ENCODE measurements around the gene LAMA5.

The LAMA5 gene

DNA sequence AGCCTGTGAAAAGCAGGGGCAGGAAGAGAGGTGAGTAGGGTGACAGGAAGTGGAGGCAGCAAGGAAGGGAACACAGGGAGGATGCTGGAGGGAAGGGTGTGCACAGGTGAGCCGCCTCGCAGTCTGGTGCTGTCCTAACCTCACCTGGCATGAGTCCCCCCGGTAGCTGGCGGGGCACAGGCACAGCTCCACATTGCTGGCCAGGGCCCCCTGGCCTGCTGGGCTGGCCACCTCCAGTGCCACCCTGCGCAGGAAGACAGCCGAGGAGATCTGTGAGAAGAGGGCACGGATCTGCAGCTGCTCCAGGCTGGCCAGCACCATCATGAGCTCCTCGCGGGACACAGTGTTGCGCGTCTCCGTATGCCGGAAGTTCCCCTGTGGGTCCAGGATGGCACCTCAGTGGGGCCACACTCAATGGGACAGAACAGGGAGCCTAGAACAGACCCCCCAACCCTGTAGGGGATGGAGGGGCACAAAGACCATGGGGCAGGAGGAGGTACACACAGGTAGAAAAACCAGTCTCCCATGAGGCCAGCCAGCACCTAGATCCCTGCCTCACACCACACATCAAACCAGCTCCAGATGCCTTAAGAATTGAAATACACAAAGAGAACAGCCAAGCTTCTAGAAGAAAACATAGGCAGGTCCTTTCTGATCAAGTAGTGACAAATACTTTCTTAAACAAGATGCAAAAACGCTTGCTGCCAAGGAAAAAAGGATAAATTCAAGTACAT, 41.8 kb downstream of the LAMA5 start:
- DNase-seq: no peak
- in situ Hi-C loops (cut with MboI; ENCODE audit: low pct_unique_long_range_greater_than_20kb, low sequenced_read_pairs): no loop called here

DNA sequence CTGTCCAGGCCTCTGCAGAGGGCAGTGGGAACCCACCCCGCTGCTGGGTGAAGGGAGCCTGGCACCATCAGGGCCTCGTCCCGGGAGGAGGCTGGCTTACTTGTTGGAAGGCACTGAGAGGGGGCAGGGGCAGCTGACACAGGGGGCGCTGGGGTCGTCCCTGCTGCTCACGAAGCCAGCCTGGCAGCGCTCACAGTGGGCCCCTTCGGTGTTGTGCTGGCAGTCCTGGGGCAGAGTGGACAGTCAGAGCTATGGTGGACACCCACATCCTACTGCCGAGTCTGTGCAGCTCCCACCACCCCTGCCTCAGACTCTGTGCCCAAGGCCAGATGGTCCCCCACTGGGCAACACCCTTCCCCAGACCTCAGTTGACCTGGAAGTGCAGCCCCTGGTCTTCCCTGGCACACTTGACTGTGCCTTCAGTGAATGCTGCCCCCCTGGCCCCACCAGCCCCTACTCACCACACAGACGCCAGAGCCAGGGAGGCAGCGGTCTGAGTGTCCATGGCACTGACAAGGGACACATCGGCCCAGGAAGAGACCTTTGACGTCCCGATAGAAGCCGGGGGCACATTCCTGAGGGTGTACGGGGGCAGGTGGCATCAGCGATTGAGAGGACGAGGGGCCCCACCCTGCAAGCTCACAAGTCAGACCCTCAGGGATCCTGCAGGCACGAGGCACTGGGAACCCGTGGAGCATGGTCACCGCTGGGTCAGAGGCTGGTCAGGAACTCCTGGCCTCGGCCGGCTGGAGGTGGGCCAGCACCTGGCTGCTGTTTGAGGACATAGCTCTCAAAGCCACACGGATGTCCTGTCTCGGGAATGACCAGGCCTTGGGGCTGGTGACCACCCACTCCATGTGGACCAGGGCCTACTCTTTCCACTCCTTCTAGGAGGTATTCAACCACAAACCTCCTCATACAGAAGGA, 42.9 kb downstream of the LAMA5 start:
- in situ Hi-C loops (cut with MboI; ENCODE audit: low pct_unique_long_range_greater_than_20kb, low sequenced_read_pairs): no loop called here
- no peak for DNase-seq

DNA sequence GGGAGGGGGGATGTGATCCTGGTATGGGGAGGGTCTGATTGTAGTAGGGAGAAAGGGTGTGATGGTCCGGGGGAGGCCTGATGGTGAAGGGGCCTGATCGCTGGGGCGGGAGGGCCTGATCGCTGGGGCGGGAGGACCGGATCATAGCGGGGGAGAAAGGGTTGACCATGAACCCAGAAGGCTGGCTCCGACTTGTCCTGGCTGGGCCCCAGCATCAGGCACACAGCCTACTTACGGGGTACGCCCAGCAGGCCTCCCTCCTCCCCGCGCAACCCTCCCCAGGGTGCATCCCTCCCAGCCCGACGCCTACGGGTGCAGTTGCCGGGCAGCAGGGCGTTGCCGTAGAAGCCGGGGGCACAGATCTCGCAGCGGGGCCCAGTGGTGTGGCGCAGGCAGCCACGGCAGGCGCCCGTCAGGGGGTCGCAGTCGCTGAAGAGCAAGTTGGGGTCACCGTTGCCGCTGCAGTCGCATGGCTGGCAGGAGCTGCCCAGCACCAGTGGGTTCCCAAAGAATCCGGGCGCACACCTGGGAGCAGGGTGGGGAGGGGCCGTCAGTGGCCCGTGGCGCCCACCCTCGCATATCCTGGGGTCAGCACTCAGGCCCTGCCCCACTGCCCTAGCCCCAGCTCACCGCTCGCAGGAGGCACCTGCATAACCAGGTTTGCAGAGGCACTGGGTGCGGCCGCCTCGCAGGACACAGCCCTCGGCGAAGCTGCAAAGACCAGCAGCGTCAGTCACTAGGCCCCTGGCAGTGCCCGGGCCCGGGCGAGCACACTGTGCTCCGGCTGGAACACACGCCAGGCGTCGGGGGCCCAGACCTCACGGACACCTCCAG, 43.7 kb downstream of the LAMA5 start:
- in situ Hi-C loops (cut with MboI; ENCODE audit: low pct_unique_long_range_greater_than_20kb, low sequenced_read_pairs): no loop called here
- no peak for DNase-seq

DNA sequence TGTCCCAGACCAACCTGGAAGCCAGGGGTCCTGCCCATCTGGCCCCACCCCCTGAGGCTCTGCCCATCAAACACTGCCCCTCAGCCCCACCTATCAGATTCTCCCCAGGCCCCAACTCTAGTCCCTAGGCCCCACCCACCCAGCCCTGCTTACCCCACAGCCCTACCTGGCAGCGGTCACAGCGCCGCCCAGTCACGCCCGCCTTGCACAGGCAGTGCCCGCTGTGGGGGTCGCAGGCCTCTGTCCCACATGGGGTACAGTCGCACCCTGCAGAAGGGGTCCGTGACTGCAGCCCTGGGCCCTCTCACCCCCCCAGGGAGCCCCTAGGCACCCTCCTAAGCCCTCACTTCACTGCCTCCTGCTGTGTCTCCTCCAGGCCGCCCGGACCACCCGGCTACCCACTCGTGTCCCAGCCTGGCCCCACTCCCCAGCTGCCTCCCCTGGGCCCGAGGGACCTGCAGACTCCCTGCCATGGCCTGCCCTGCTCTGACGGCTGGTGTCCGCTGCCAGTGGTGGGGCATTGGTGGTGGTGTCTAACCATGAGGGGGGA, 44.5 kb downstream of the LAMA5 start:
- no peak for DNase-seq
- in situ Hi-C loops (cut with MboI; ENCODE audit: low pct_unique_long_range_greater_than_20kb, low sequenced_read_pairs): no loop called here

DNA sequence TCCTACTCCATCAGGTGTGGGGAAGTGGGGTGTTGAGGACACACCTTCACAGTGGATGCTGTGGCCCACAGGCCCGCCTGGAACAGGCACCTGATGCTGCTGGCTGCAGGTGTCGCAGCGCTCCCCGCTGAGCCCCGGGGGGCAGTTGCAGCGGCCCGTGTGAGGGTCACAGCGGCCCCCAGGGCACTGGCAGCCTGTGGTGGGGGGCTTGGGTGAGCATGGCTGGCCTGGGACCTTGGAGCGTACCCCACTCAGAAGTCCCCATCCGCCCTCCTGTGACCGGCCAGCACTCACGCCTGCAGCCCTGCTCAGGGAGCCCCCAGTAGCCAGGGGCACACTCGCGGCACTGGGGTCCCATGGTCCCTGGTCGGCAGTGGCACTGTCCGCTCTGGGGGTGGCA, 45.1 kb downstream of the LAMA5 start:
- in situ Hi-C loops (cut with MboI; ENCODE audit: low pct_unique_long_range_greater_than_20kb, low sequenced_read_pairs): no loop called here
- DNase-seq: no peak

DNA sequence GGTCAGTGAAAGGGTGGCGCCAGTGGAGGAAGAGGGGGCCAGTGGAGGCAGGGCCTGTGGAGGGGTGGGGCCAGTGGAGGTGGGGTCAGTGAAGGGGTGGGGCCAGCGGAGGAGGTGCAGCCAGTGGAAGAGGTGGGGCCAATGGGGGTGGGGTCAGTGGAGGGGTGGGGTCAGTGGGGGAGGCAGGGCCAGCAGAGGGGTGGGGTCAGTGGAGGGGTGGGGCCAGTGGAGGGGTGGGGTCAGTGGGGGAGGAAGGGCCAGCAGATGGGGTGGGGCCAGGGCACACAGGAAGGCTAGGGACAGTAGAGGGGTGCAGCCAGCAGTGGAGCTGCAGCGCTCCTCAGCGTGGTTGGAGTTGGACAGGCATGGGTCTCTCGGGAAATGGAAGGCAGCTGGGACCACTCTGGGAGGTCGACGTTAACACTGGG, 45.6 kb downstream of the LAMA5 start:
- no peak for DNase-seq
- in situ Hi-C loops (cut with MboI; ENCODE audit: low pct_unique_long_range_greater_than_20kb, low sequenced_read_pairs): no loop called here

DNA sequence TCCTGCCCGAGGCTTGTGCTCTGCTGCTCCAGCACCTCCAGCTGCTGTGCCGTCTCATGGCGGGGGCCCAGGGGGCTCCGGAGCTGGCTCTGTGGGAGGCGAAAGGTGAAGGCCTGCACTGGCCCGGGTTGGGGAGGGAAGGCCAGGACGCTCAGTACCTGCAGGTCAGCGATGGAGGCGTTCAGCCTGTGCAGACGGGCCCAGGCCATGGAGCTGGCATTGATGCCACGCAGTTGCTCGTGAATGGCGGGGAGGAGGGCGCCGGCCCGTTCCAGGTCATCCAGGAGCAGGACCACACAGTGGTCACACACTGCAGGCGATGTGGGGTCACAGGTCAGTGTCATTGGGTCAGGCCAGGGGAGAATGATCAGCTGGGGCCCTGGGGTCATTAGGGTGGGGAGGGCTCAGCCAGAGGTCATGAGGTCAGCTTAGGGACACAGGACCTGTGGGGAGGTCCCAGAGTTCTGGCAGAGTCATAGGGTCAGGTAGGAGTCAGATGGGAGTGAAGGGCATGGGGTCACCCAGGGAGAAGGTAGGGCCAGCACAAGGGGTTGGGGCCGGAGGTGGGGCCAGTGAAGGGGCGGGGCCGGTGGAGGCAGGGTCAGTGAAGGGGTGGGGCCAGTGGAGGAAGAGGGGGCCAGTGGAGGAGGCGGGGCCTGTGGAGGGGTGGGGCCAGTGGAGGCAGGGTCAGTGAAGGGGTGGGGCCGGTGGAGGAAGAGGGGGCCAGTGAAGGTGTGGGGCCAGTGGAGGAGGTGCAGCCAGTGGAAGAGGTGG, 46.3 kb downstream of the LAMA5 start:
- DNase-seq: no peak
- in situ Hi-C loops (cut with MboI; ENCODE audit: low pct_unique_long_range_greater_than_20kb, low sequenced_read_pairs): no loop called here

DNA sequence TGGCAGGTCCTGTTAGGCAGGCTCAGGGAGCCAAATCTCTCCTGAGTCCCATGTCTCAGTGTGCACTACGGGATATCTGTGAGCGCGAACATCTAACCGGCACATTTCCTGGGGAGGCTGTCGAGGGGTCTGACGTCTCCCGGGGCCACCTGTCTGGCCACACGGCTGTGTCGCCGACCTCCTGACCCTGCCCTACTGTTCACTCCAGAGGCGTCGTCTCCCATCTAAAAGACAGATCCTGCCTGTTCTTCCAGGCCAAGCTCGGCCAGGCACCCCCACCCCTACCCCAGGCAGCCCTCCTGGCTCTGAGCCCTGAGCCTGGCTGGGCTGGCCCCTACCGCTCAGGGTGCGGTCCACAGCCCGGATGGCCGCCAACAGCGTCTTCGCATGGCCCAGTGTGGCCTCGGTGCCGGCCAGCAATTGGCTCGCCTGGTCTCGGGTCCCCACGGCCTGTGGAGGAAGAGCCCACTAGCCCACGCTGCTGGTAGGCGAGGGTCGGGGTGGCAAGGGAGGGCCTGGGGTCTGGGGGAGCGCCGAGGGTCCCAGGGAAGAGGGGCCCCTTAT, 47.7 kb downstream of the LAMA5 start:
- in situ Hi-C loops (cut with MboI; ENCODE audit: low pct_unique_long_range_greater_than_20kb, low sequenced_read_pairs): no loop called here
- DNase-seq: no peak

DNA sequence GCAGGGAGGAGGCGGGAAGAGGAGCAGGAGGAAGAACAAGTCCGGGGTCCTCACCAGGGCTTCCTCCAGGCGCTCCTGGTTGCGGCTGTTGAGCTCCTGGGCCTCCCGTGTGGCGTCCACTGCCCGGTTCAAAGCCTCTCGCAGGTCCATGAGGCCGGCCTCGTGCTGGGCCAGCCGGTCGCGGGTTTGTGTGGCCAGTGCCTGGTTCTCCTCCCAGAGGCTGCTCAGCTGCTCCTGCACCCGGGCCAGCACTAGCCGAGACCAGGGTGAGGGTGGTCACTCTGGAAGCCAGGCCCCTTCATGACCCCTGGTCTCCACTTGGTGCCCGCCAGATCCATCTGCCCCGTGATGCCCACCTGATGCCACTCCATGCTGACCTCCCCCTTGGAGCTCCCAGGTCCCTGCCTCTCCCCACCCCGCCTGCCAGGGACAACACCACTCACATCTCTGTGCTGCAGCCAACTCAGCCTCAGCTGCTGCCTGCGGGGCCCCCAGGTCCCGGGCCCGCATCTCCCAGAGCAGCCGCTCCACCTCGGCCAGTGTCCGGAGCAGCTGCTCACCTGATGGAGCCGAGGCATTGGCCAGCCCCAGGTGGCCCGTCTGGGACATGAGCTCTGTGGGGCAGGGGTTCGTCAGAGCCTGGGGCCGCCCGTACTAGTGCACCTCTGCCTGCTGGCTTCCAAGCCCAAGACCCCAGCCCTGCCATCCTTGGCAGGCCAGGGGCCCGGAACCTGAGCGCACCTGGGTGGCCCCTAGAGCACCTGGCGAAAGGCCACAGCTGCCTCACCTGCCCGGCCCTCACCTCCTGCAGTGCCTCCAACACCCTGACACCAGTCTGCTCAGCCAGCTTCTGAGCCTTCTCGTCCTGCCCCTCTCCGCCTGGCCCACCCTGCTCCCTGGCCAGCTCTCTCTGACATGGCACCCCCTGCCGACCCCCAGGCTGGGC, 48.4 kb downstream of the LAMA5 start:
- DNase-seq: no peak
- in situ Hi-C loops (cut with MboI; ENCODE audit: low pct_unique_long_range_greater_than_20kb, low sequenced_read_pairs): no loop called here

DNA sequence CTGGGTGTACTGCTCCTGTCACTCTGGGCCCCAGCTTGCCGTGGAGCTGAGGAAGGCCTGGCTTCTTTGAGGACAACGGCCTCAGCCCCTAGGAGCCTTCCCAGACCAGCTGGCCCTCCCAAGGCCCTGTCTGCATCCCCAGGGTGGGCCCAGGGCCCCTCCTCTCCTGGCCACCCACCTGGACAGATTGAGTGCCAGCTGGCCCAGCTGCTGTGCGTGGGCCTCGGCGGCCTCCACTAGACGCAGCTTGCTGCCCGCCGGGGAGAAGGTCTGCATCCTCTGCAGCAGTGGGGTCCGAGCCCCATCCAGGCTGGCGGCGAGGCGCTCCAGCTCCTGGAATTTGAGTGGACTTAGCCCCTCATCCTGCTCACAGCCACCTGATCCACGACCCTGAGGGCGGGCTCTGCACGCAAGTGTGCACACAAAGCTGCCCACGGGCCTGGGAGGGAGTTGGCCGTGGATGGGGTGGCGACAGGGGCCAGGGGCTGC, 49.9 kb downstream of the LAMA5 start:
- DNase-seq: no peak
- in situ Hi-C loops (cut with MboI; ENCODE audit: low pct_unique_long_range_greater_than_20kb, low sequenced_read_pairs): no loop called here

DNA sequence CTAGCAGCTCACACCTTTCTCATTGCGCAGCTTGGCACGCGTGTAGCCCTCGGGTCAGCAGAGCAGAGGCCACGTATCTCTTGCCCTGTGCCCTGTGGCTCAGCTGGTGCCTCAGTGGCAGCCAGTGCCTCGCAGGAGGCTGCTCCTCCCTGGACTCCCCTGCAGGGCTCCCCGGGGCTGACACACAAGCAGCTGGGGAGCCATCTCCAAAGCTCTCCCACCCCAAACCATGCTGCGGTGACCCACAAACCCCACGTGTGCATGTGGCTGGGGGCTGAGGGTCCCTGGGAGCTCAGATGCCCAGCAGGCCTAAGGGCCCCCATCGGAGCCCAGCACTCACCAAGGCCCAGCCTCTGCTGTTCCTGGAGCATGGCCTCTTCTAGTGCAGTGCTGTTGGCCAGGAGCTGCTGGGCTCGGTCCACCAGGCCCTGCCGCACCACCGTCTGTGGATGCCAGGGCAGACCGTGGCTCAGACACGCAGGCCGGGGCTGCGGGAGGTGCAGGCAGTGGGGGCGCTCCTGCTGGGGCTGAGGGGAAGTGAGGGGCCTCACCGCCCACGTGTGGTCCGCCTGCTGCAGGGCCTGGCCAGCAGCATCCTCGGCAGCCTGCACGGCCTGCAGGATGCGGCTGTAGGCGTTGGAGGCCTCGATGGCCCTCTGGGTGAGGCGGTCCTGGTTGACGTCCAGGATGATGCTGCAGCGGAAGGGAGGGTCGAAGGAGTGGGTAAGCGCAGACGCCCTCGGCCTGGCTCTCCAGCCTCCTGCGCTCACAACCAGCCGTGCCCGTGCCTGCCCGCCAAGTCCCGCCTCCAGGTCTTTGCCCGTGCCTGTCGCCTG, 50.6 kb downstream of the LAMA5 start:
- in situ Hi-C loops (cut with MboI; ENCODE audit: low pct_unique_long_range_greater_than_20kb, low sequenced_read_pairs): no loop called here
- no peak for DNase-seq

DNA sequence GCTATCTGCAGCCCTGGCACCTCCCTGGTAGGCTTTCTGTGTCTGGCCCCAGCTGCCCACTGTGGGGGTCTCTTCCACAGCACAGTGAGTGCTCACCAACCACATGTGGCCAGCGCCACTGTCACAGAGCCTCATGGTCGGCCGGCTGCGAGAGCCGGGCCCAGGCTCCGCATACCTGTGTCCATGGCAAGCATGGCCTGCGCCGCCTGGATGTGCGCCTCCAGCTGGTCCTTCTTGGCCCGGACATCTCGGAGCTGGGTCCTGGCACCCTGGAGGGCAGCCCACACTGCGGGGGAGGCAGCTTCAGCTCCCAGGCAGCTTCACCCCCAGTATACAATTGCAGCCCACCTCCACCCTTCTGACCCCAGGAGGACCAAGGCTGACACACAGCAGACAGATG, 51.3 kb downstream of the LAMA5 start:
- in situ Hi-C loops (cut with MboI; ENCODE audit: low pct_unique_long_range_greater_than_20kb, low sequenced_read_pairs): no loop called here

DNA sequence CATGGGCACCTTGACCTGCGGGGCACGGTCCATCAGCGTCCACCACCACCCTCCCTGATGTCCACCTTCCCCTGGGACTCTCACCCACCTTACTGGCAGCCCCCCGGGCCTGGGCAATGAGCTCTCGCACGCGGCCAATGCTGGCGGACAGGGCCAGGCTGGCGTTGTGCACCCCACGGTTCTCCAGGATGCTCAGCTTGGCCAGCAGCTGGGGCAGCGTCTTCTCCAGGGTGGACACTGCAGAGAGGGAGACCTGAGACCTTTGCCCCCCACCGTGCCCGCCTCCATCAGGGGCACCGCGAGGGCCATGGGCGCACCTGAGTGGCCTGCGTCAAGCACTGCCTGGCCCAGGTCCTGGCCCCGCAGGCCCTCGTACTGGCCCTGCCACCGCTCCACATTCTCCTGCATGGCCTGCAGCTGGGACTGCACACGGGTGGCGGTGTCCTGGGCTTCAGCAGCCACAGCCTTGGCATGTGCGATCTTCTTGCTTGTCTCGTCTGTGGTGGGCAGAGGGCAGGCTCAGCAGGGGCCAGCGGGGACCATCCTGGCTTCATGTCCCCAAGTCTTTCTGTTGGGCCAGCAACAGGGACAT, 52.3 kb downstream of the LAMA5 start:
- DNase-seq: no peak
- in situ Hi-C loops (cut with MboI; ENCODE audit: low pct_unique_long_range_greater_than_20kb, low sequenced_read_pairs): no loop called here

More for the DNA sequence above, 51.3 kb downstream of the LAMA5 start:
- no peak for DNase-seq

DNA sequence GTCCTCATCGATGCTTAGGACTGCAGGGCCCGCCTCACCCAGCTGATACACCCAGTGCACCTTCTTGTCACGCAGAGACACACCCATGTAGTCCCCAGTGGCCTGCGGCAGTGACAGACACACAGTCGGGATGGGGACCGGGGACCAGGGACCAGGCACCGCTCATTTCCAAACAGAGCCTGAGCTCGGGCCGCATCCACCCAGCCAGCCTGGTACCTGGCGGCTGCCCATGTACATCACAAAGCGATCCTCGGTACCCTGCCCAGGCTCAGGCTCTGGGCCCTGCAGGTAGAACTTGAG, 52.8 kb downstream of the LAMA5 start:
- DNase-seq: no peak
- in situ Hi-C loops (cut with MboI; ENCODE audit: low pct_unique_long_range_greater_than_20kb, low sequenced_read_pairs): no loop called here

DNA sequence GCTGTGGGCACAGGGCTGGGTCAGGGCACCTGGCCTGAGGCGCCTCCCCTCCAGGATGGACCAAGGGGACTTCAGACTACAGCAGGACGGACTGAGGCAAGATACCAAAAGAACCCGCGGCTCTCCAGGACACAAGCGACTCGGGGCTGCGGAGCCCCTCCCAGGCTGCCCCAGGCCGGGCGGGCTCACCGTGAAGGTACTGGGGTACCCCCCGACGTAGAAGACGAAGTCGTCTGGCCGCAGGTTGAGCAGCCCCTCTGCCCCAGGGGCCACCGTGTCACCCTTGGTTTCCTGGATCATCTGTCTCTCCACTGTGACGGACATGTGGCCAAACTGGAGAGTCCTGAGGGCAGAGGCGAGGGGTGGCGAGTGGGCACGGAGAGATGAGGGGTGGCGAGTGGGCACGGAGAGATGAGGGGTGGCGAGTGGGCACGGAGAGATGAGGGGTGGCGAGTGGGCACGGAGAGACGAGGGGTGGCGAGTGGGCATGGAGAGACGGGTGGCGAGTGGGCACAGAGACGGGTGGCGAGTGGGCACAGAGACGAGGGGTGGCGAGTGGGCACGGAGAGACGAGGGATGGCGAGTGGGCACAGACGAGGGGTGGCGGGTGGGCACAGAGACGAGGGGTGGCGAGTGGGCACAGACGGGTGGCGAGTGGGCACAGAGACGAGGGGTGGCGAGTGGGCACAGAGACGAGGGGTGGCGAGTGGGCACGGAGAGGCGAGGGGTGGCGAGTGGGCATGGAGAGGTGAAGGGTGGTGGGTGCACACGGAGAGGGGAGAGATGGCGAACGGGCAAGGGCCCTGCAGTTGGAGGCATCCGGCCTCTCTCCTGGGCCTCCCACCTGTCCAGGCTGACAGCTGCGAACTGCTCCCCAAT, 53.4 kb downstream of the LAMA5 start:
- no peak for DNase-seq

More for the DNA sequence above, 53.4 kb downstream of the LAMA5 start:
- in situ Hi-C loops (cut with MboI; ENCODE audit: low pct_unique_long_range_greater_than_20kb, low sequenced_read_pairs): no loop called here
